Erythroblast (primary cell): ENCODE data around the gene N4BP2L2.

Experiments
- GATA1 ChIP-seq: IDR thresholded peaks from 2 replicates; pipeline ENCODE4 v1.6.1; 2011; ENCODE audit warnings: low read depth, mild to moderate bottlenecking, control low read depth, low read length, moderate library complexity
- POLR2A ChIP-seq: IDR thresholded peaks from 2 replicates; pipeline ENCODE4 v1.6.1; 2011; ENCODE audit warnings: mild to moderate bottlenecking, low read length

GRCh38 chr13:32504263-32504662 is 34.3 kb downstream of the N4BP2L2 start:
- TF ChIP-seq POLR2A (no peak), GATA1 (no peak)
